Heart right ventricle (tissue), 16 donors: ENCODE data around the gene CYP4B1. TPM values are rescaled to one million over a fixed set of nuclear protein-coding genes. Genes with fewer than 3 reads are reported as not detected.
"Not testable (repeated sequence)": the region's sequence is repeated elsewhere in the genome, so short reads cannot be mapped to it uniquely, and the experiment has no call there.

Experiments
- ATAC-seq, 8 donors: fragments of 200-7000 bp; cut with Tn5 transposase; one replicate each; pipeline ENCODE4 v1.9.1; 2020; ENCODE audit warnings: mild to moderate bottlenecking in 8 of 8, moderate library complexity in 8 of 8, moderate number of reproducible peaks in 1 of 8
- DNase-seq, 2 donors: peaks; one replicate each; pipeline ENCODE4 v3.0.0-alpha.2; 2020
- H3K27ac ChIP-seq, 10 donors: fragments of 200-600 bp; sonication (generic) in 2 of 10; one replicate each; pipeline versions ENCODE4 v1.5.0 to v1.8.0; 2020 to 2022; ENCODE audit warnings: mild to moderate bottlenecking in 3 of 10
- H3K27me3 ChIP-seq, 7 donors: fragments of 200-600 bp; one replicate each; pipeline ENCODE4 v1.8.0; 2021 to 2022; ENCODE audit warnings: mild to moderate bottlenecking in 2 of 7
- H3K36me3 ChIP-seq, 9 donors: fragments of 200-600 bp; sonication (generic) in 1 of 9; one replicate each; pipeline versions ENCODE4 v1.5.0 to v1.8.0; 2020 to 2022; ENCODE audit warnings: mild to moderate bottlenecking in 2 of 9
- H3K4me1 ChIP-seq, 9 donors: fragments of 200-600 bp; sonication (generic) in 1 of 9; one replicate each; pipeline versions ENCODE4 v1.5.0 to v1.8.0; 2020 to 2022; ENCODE audit warnings: mild to moderate bottlenecking in 4 of 9
- H3K4me3 ChIP-seq, 10 donors: fragments of 200-600 bp; sonication (generic) in 2 of 10; one replicate each; pipeline versions ENCODE4 v1.5.0 to v1.8.0; 2020 to 2022; ENCODE audit warnings: mild to moderate bottlenecking in 7 of 10, moderate library complexity in 2 of 10
- H3K9me3 ChIP-seq, 11 donors: fragments of 200-600 bp in 10 of 11; sonication (generic) in 2 of 11; one replicate each; pipeline versions ENCODE4 v1.5.0 to v1.8.0; 2013 to 2022; ENCODE audit warnings: mild to moderate bottlenecking in 2 of 11, control low read depth in 1 of 11, moderate library complexity in 1 of 11
- CTCF ChIP-seq, 9 donors: fragments of 200-600 bp; sonication (generic) in 2 of 9; IDR thresholded peaks; one replicate each; pipeline versions ENCODE4 v1.5.0 to v1.8.0; 2021 to 2022; ENCODE audit warnings: antibody characterized with exemption in 9 of 9, mild to moderate bottlenecking in 5 of 9, moderate library complexity in 1 of 9
- WGBS, 2 donors: extraction: QIAGEN DNeasy Blood & Tissue Kit; methylation state at CpG; one replicate each; pipeline ENCODE4 v1.1.7; 2013; ENCODE audit warnings: inconsistent platforms in 1 of 2; 5-methylcytosine and 5-hydroxymethylcytosine counted together
- intact Hi-C, 10 donors: fragments of 100-400 bp; cut with DNase I; formaldehyde crosslinking; loops; one replicate each; pipeline versions ENCODE4 v1.11.1 to v1.14.2; 2022
- polyA plus RNA-seq, 2 donors: library from polyadenylated mRNA; stranded (reverse); fragments of 200-250 nt; gene quantifications; one replicate each; pipeline ENCODE4 v1.2.3, GENCODE V29; 2013
- total RNA-seq, 10 donors: library from RNA; stranded (reverse); fragmentation: NEBNext Ultra II Directional in 3 of 10; extraction: Animal tissue kit (Norgen Biotek cat#: 25700) in 3 of 10; gene quantifications; one replicate each; pipeline versions ENCODE4 v1.2.1 to v1.2.4, GENCODE V29; 2021 to 2023
- donor health status: Arrhythmogenic right ventricular cardiomyopathy.
- donor health status: ischemic (EF 13 %, LVEDD 7.1; RV severe dilation, severe dysfunction).
- donor health status: healthy with polysubstance abuse.
- donor health status: DM: no; HTN: yes; CAD: no.
- donor health status: DM: no; HTN: no; CAD: no.
- donor health status: ischemic (EF 25% LVEDD 6.9; RV normal size, moderate dysfunction).
- donor health status: ischemic (EF 25% LVEDD 5.7; RV mildly dilated, moderate dysfunction).
- donor health status: healthy.
- donor health status: DM: yes; HTN: yes; CAD: no.
- donor health status: Ischemic cardiomyopathy.
- donor health status: ischemic (EF 35%, LVEDD 5.7; RV mildly dilated, moderate dysfunction).
- donor health status: nonischemic (EF 11% LVEDD 7.7; RV severe dilation, severe dysfunction).
- donor health status: DM: yes; HTN: yes; CAD: no.
- donor health status: PGD.
- donor health status: ischemic (EF 29% LVEDD 5.4; RV normal size, mild dysfunction).
- donor health status: nonischemic (EF 23%, LVEDD 6.1; RV moderate dilation, normal function).

Gene CYP4B1
- total and polyA plus RNA-seq, 12 donors = 0.77 to 33.2 (median 6.3) TPM

- peaks cover 0 to 12% (median 0%) of the 10 kb centered on the region in 7 donors for H3K27me3 ChIP-seq
- no peak for DNase-seq
- intact Hi-C loops = no loop called here
- ATAC-seq = no peak
- no peaks in the 10 kb centered on the region for H3K36me3 ChIP-seq
- no peak overlapping the region for H3K27ac ChIP-seq
- no peak overlapping the region for H3K4me3 ChIP-seq
- peaks cover 0 to 51% (median 23%) of the 10 kb centered on the region in 11 donors for H3K9me3 ChIP-seq
- H3K4me1 ChIP-seq = no peaks in the 10 kb centered on the region
- no peak for TF ChIP-seq CTCF (IDR thresholded peaks at IDR 0.05)
These were observed 29.7 kb upstream of the CYP4B1 start for GRCh38 chr1:46769028-46769740.

DNA sequence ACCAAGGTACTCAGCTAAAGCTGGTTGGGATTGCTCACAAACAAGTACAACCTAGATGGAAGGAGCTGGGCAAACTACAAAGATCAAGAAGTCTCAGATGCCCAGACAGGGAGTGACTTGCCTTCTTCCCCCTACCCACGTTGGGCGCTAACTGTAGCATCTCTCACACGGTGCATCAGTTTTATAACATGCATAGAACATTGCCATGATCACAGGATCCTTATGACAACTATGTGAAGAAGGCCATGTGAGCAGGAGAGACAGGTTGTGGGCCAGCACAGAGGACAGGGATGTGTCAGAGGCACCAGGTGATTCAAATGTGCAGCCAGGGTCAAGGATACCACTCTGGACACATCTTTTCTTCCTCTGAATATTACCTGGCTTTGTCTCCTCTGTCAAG is 28.3 kb upstream of the CYP4B1 start:
- Histone ChIP-seq H3K27me3 (no peaks in the 10 kb centered on the region), H3K4me1 (no peaks in the 10 kb centered on the region), H3K27ac (no peak overlapping the region), H3K9me3 (peaks cover 0 to 60% (median 30%) of the 10 kb centered on the region in 11 donors), H3K4me3 (no peak overlapping the region), H3K36me3 (no peaks in the 10 kb centered on the region)
- no peak for DNase-seq
- intact Hi-C loops = no loop called here
- no peak for ATAC-seq
- no peak for TF ChIP-seq CTCF (IDR thresholded peaks at IDR 0.05)
- WGBS, 2 donors = 82 to 90% methylated on average over 3 of the region's 3 CpGs

- no peak for DNase-seq
- intact Hi-C loops = loop anchor here in 1 of 10 donors (2.0 kb wide), 1 partner anchor 34 kb away; no protein-coding TSS in a partner anchor
- Histone ChIP-seq H3K4me1 (no peaks in the 10 kb centered on the region), H3K36me3 (no peaks in the 10 kb centered on the region), H3K4me3 (no peak overlapping the region), H3K27me3 (no peaks in the 10 kb centered on the region), H3K27ac (peak overlapping the region in 1 of 10 donors; percentile 35), H3K9me3 (peaks cover 0 to 60% (median 30%) of the 10 kb centered on the region in 11 donors)
- no peak for TF ChIP-seq CTCF (IDR thresholded peaks at IDR 0.05)
- WGBS, 2 donors = 22 to 26% methylated on average over 1 of the region's 1 CpG
- ATAC-seq = peak in 5 of 8 donors; percentile 50 to 85 (median 71)
These were observed 26.3 kb upstream of the CYP4B1 start for GRCh38 chr1:46772571-46772970.

GRCh38 chr1:46774297-46774696 is 24.5 kb upstream of the CYP4B1 start:
- intact Hi-C loops = no loop called here
- no peaks in the 10 kb centered on the region for H3K4me1 ChIP-seq
- peaks cover 0 to 51% (median 30%) of the 10 kb centered on the region in 11 donors for H3K9me3 ChIP-seq
- no peak for TF ChIP-seq CTCF (IDR thresholded peaks at IDR 0.05)
- H3K36me3 ChIP-seq = no peaks in the 10 kb centered on the region
- H3K4me3 ChIP-seq = no peak overlapping the region
- ATAC-seq (no peak), DNase-seq (no peak)
- H3K27ac ChIP-seq = no peak overlapping the region
- 94 to 96% methylated on average over 1 of the region's 1 CpG for WGBS, 2 donors
- H3K27me3 ChIP-seq = no peaks in the 10 kb centered on the region

DNA sequence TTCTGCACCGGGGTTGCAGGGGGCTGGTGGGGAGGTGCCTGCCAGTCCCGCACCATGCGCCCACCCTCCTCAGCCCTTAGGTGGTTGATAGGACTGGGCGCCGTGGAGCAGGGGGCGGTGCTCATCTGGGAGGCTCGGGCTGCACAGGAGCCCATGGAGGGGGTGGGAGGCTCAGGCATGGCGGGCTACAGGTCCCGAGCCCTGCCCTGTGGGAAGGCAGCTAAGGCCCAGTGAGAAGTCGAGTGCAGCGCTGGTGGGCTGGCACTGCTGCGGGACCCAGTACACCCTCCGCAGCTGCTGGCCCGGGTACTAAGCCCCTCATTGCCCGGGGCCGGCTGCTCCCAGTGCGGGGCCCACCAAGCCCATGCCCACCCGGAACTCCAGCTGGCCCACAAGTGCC is 20.4 kb upstream of the CYP4B1 start:
- H3K27ac ChIP-seq, H3K4me3 ChIP-seq, H3K36me3 ChIP-seq, H3K4me1 ChIP-seq, intact Hi-C loops, ATAC-seq, DNase-seq, H3K27me3 ChIP-seq: not testable (repeated sequence)
- 92 to 96% methylated on average over 18 of the region's 18 CpGs for WGBS, 2 donors
- peaks cover 0 to 23% (median 9%) of the 10 kb centered on the region in 11 donors for H3K9me3 ChIP-seq
